Mucosa of stomach (tissue), 1 donor: ENCODE data around the gene RPP21.

Experiments
- H3K27me3 ChIP-seq: one replicate; pipeline ENCODE4 v1.7.0; 2013; ENCODE audit warnings: mild to moderate bottlenecking, low read length; ENCODE audit not compliant: control insufficient read depth, insufficient read depth
- H3K36me3 ChIP-seq: one replicate; pipeline ENCODE4 v1.7.0; 2013; ENCODE audit warnings: low read length; ENCODE audit not compliant: control insufficient read depth, insufficient read depth
- H3K4me1 ChIP-seq: one replicate; pipeline ENCODE4 v1.7.0; 2013; ENCODE audit warnings: mild to moderate bottlenecking, low read length; ENCODE audit not compliant: control insufficient read depth, insufficient read depth
- H3K4me3 ChIP-seq: one replicate; pipeline ENCODE4 v1.7.0; 2013; ENCODE audit warnings: low read length
- H3K9ac ChIP-seq: one replicate; pipeline ENCODE4 v1.7.0; 2013; ENCODE audit warnings: mild to moderate bottlenecking, low read length, moderate library complexity
- H3K9me3 ChIP-seq: one replicate; pipeline ENCODE4 v1.7.0; 2013; ENCODE audit warnings: mild to moderate bottlenecking, low read length, moderate library complexity; ENCODE audit not compliant: control insufficient read depth
- donor health status: Pancreatic carcinoma.

The RPP21 gene

GRCh38 chr6:30322527-30323501 lies 22.1 kb upstream of the RPP21 start:
- Histone ChIP-seq H3K27me3 (no peaks in the 10 kb centered on the region), H3K9me3 (no peaks in the 10 kb centered on the region), H3K36me3 (no peaks in the 10 kb centered on the region), H3K9ac (no peak overlapping the region), H3K4me1 (peaks cover 18% of the 10 kb centered on the region), H3K4me3 (no peak overlapping the region)

- Histone ChIP-seq H3K9me3 (no peaks in the 10 kb centered on the region), H3K36me3 (no peaks in the 10 kb centered on the region), H3K27me3 (no peaks in the 10 kb centered on the region), H3K4me3 (no peak overlapping the region), H3K4me1 (peaks cover 18% of the 10 kb centered on the region), H3K9ac (no peak overlapping the region)
These were observed 21.1 kb upstream of the RPP21 start for GRCh38 chr6:30323806-30324205.

GRCh38 chr6:30325150-30325872 lies 19.6 kb upstream of the RPP21 start:
- Histone ChIP-seq H3K4me1 (peaks cover 18% of the 10 kb centered on the region), H3K9me3 (no peaks in the 10 kb centered on the region), H3K27me3 (no peaks in the 10 kb centered on the region)

GRCh38 chr6:30325873-30326525 lies 19.0 kb upstream of the RPP21 start:
- Histone ChIP-seq H3K4me3 (peak overlapping the region; percentile 95), H3K36me3 (no peaks in the 10 kb centered on the region), H3K27me3 (no peaks in the 10 kb centered on the region), H3K9ac (peak overlapping the region; percentile 88), H3K4me1 (peaks cover 18% of the 10 kb centered on the region), H3K9me3 (no peaks in the 10 kb centered on the region)

More at GRCh38 chr6:30325150-30325872, 19.6 kb upstream of the RPP21 start:
- Histone ChIP-seq H3K4me3 (peak overlapping the region; percentile 95), H3K36me3 (no peaks in the 10 kb centered on the region), H3K9ac (peak overlapping the region; percentile 88)

GRCh38 chr6:30326526-30327231 lies 18.3 kb upstream of the RPP21 start, which contains the start of gene TRIM39:
Gene TRIM39 (plus strand): TSS chr6:30326927. CDS start chr6:30329318, 2,391 bp downstream.
- Histone ChIP-seq H3K9me3 (no peaks in the 10 kb centered on the region), H3K4me3 (peak within 1 kb of the TSS; percentile 95), H3K9ac (peak within 1 kb of the TSS; percentile 88), H3K4me1 (peaks cover 18% of the 10 kb centered on the region), H3K36me3 (no peaks in the 10 kb centered on the region), H3K27me3 (no peaks in the 10 kb centered on the region)

GRCh38 chr6:30327232-30327746 lies 17.7 kb upstream of the RPP21 start:
- Histone ChIP-seq H3K4me1 (peaks cover 18% of the 10 kb centered on the region), H3K27me3 (no peaks in the 10 kb centered on the region), H3K9ac (peak overlapping the region; percentile 88), H3K4me3 (peak overlapping the region; percentile 95), H3K36me3 (no peaks in the 10 kb centered on the region), H3K9me3 (no peaks in the 10 kb centered on the region)

DNA sequence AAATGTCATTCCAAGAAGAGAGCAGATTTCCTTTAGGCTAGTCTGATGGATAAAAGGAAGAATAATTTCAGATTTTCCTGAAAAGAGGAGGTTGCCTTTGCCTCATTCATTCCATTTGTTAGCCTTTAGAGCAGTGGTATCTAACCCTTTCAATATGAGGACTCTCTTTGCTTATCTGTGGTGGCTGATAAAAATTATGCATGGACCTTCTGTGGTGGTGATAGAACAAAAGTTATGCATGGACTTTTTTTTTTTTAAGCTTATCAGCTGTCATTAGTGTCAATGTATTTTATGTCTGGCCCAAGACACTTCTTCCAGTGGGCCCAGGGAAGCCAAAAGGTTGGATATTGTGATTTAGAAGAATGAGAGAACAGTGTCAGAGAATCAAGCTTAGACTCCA lies 16.6 kb upstream of the RPP21 start:
- H3K4me3 ChIP-seq: no peak overlapping the region
- H3K27me3 ChIP-seq: no peaks in the 10 kb centered on the region
- H3K36me3 ChIP-seq: no peaks in the 10 kb centered on the region
- H3K9me3 ChIP-seq: no peaks in the 10 kb centered on the region
- H3K4me1 ChIP-seq: peaks cover 15% of the 10 kb centered on the region
- H3K9ac ChIP-seq: no peak overlapping the region

- H3K9me3 ChIP-seq: no peaks in the 10 kb centered on the region
- H3K4me1 ChIP-seq: peaks cover 15% of the 10 kb centered on the region
- no peaks in the 10 kb centered on the region for H3K27me3 ChIP-seq
- H3K4me3 ChIP-seq: no peak overlapping the region
- no peaks in the 10 kb centered on the region for H3K36me3 ChIP-seq
- H3K9ac ChIP-seq: no peak overlapping the region
These were observed 15.6 kb upstream of the RPP21 start for GRCh38 chr6:30329331-30329730.

DNA sequence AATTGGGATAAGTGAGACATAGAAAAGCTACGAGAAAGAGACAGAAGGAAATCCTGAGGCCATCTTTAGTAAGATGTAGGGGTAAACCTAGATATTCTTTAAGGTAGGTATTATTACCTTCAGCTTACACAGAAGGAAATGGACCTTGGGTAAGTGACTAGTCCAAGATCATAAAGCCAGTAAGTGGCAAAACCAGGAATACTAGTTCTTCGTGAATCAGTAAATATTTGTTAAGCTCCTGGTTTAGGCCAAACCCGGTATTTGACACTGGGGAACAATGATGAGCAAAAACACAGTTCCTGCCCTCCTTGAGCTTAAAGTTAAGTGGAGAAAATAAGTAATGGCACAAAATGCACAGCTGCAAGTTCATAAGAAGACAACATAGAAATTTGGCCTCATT lies 13.0 kb upstream of the RPP21 start:
- peaks cover 4% of the 10 kb centered on the region for H3K4me1 ChIP-seq
- no peaks in the 10 kb centered on the region for H3K9me3 ChIP-seq
- no peaks in the 10 kb centered on the region for H3K36me3 ChIP-seq
- H3K9ac ChIP-seq: no peak overlapping the region
- no peak overlapping the region for H3K4me3 ChIP-seq
- H3K27me3 ChIP-seq: no peaks in the 10 kb centered on the region

- H3K36me3 ChIP-seq: no peaks in the 10 kb centered on the region
- H3K4me3 ChIP-seq: no peak overlapping the region
- no peak overlapping the region for H3K9ac ChIP-seq
- no peaks in the 10 kb centered on the region for H3K4me1 ChIP-seq
- H3K27me3 ChIP-seq: no peaks in the 10 kb centered on the region
- H3K9me3 ChIP-seq: no peaks in the 10 kb centered on the region
These were observed 10.7 kb upstream of the RPP21 start for GRCh38 chr6:30334075-30334783.

DNA sequence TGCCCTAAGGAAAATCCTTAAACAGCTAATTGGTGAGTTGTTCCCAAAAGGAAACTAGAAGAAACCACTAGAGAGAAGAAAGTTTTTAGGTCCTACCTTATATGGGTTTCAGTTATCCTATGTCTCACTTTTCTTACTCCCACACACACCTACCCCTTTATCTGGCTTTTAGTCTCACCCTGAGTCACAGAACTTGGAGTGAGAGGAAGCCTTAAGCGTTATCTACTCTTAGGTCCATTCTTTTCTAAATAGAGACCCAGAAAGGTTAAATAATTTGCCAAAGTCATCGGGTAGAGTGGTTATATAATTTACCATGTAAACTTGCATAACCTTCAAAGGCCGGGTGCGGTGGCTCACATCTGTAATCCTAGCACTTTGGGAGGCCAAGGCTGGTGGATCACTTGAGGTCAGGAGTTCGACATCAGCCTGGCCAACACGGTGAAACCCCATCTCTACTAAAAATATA lies 4.3 kb upstream of the RPP21 start:
- Histone ChIP-seq H3K36me3 (no peaks in the 10 kb centered on the region), H3K4me1 (peaks cover 4% of the 10 kb centered on the region), H3K4me3 (no peak overlapping the region), H3K9me3 (no peaks in the 10 kb centered on the region), H3K9ac (no peak overlapping the region), H3K27me3 (no peaks in the 10 kb centered on the region)
